Skeletal muscle tissue (tissue), 4 donors: ENCODE measurements around the gene DLGAP1. TPM values are rescaled to one million over a fixed set of nuclear protein-coding genes. Genes with fewer than 3 reads are reported as not detected.

Experiments used
- H3K27ac ChIP-seq: one replicate; pipeline ENCODE4 v1.7.0; 2013; ENCODE audit warnings: mild to moderate bottlenecking, low read depth, low read length, inconsistent platforms
- H3K27me3 ChIP-seq, 3 donors: one replicate each; pipeline ENCODE4 v1.7.0; 2013; ENCODE audit warnings: low read length in 3 of 3; ENCODE audit not compliant: control insufficient read depth in 3 of 3, insufficient read depth in 3 of 3
- H3K36me3 ChIP-seq, 3 donors: one replicate each; pipeline ENCODE4 v1.7.0; 2013; ENCODE audit warnings: low read length in 3 of 3; ENCODE audit not compliant: control insufficient read depth in 3 of 3, insufficient read depth in 3 of 3
- H3K4me1 ChIP-seq, 3 donors: one replicate each; pipeline ENCODE4 v1.7.0; 2013; ENCODE audit warnings: low read length in 3 of 3, mild to moderate bottlenecking in 3 of 3; ENCODE audit not compliant: control insufficient read depth in 3 of 3, insufficient read depth in 3 of 3
- H3K4me3 ChIP-seq, 3 donors: one replicate each; pipeline ENCODE4 v1.7.0; 2013; ENCODE audit warnings: low read length in 3 of 3
- H3K9ac ChIP-seq, 3 donors: one replicate each; pipeline ENCODE4 v1.7.0; 2013; ENCODE audit warnings: low read length in 3 of 3, mild to moderate bottlenecking in 3 of 3, moderate library complexity in 2 of 3, low read depth in 1 of 3
- H3K9me3 ChIP-seq, 3 donors: one replicate each; pipeline ENCODE4 v1.7.0; 2013; ENCODE audit warnings: low read length in 3 of 3; ENCODE audit not compliant: control insufficient read depth in 3 of 3
- total RNA-seq: library from RNA; depleted of rRNA; stranded (reverse); fragments of >200 nt; gene quantifications from one replicate; pipeline ENCODE4 v1.2.3, GENCODE V29; 2014
- donor health status: Osteomylitis.

Gene DLGAP1
- total RNA-seq, 1 donor from 2014 or later: 0.52 TPM

- Histone ChIP-seq H3K4me3 (no peak overlapping the region), H3K9ac (no peak overlapping the region), H3K27ac (no peak overlapping the region), H3K36me3 (no peaks in the 10 kb centered on the region), H3K4me1 (no peaks in the 10 kb centered on the region), H3K27me3 (no peaks in the 10 kb centered on the region), H3K9me3 (no peaks in the 10 kb centered on the region)
Observed at GRCh38 chr18:3873698-3874097, 581.4 kb downstream of the DLGAP1 start.

GRCh38 chr18:3873211-3873610 lies 581.9 kb downstream of the DLGAP1 start:
- H3K4me3 ChIP-seq: no peak overlapping the region
- no peaks in the 10 kb centered on the region for H3K4me1 ChIP-seq
- H3K9me3 ChIP-seq: no peaks in the 10 kb centered on the region
- H3K27me3 ChIP-seq: no peaks in the 10 kb centered on the region
- no peak overlapping the region for H3K9ac ChIP-seq
- no peak overlapping the region for H3K27ac ChIP-seq
- no peaks in the 10 kb centered on the region for H3K36me3 ChIP-seq

- Histone ChIP-seq H3K27ac (no peak overlapping the region), H3K4me3 (no peak overlapping the region), H3K27me3 (no peaks in the 10 kb centered on the region), H3K9ac (no peak overlapping the region), H3K36me3 (no peaks in the 10 kb centered on the region), H3K9me3 (no peaks in the 10 kb centered on the region), H3K4me1 (no peaks in the 10 kb centered on the region)
Observed at GRCh38 chr18:3872641-3873040, 582.5 kb downstream of the DLGAP1 start.

GRCh38 chr18:3871687-3872086 lies 583.4 kb downstream of the DLGAP1 start:
- H3K4me1 ChIP-seq: no peaks in the 10 kb centered on the region
- no peaks in the 10 kb centered on the region for H3K36me3 ChIP-seq
- H3K27me3 ChIP-seq: no peaks in the 10 kb centered on the region
- H3K27ac ChIP-seq: no peak overlapping the region
- H3K4me3 ChIP-seq: no peak overlapping the region
- H3K9ac ChIP-seq: no peak overlapping the region
- no peaks in the 10 kb centered on the region for H3K9me3 ChIP-seq

- no peak overlapping the region for H3K9ac ChIP-seq
- no peaks in the 10 kb centered on the region for H3K27me3 ChIP-seq
- no peak overlapping the region for H3K4me3 ChIP-seq
- no peaks in the 10 kb centered on the region for H3K36me3 ChIP-seq
- no peak overlapping the region for H3K27ac ChIP-seq
- H3K9me3 ChIP-seq: no peaks in the 10 kb centered on the region
- H3K4me1 ChIP-seq: no peaks in the 10 kb centered on the region
Observed at GRCh38 chr18:3870914-3871313, 584.2 kb downstream of the DLGAP1 start.

- H3K27me3 ChIP-seq: no peaks in the 10 kb centered on the region
- H3K9ac ChIP-seq: no peak overlapping the region
- H3K9me3 ChIP-seq: no peaks in the 10 kb centered on the region
- no peak overlapping the region for H3K27ac ChIP-seq
- no peaks in the 10 kb centered on the region for H3K36me3 ChIP-seq
- H3K4me1 ChIP-seq: no peaks in the 10 kb centered on the region
- H3K4me3 ChIP-seq: no peak overlapping the region
Observed at GRCh38 chr18:3869848-3870247, 585.3 kb downstream of the DLGAP1 start.

- H3K4me1 ChIP-seq: no peaks in the 10 kb centered on the region
- no peak overlapping the region for H3K9ac ChIP-seq
- no peaks in the 10 kb centered on the region for H3K9me3 ChIP-seq
- H3K4me3 ChIP-seq: no peak overlapping the region
- H3K36me3 ChIP-seq: no peaks in the 10 kb centered on the region
- no peaks in the 10 kb centered on the region for H3K27me3 ChIP-seq
- H3K27ac ChIP-seq: no peak overlapping the region
Observed at GRCh38 chr18:3867864-3868311, 587.2 kb downstream of the DLGAP1 start.

GRCh38 chr18:3867236-3867635 lies 587.9 kb downstream of the DLGAP1 start:
- H3K4me1 ChIP-seq: no peaks in the 10 kb centered on the region
- no peaks in the 10 kb centered on the region for H3K9me3 ChIP-seq
- H3K27ac ChIP-seq: no peak overlapping the region
- no peak overlapping the region for H3K9ac ChIP-seq
- no peaks in the 10 kb centered on the region for H3K27me3 ChIP-seq
- H3K4me3 ChIP-seq: no peak overlapping the region
- no peaks in the 10 kb centered on the region for H3K36me3 ChIP-seq

- no peak overlapping the region for H3K27ac ChIP-seq
- H3K4me1 ChIP-seq: no peaks in the 10 kb centered on the region
- H3K36me3 ChIP-seq: no peaks in the 10 kb centered on the region
- H3K9me3 ChIP-seq: no peaks in the 10 kb centered on the region
- no peaks in the 10 kb centered on the region for H3K27me3 ChIP-seq
- no peak overlapping the region for H3K4me3 ChIP-seq
- H3K9ac ChIP-seq: no peak overlapping the region
Observed at GRCh38 chr18:3864669-3865298, 590.3 kb downstream of the DLGAP1 start.

GRCh38 chr18:3863593-3863992 lies 591.5 kb downstream of the DLGAP1 start:
- H3K9me3 ChIP-seq: no peaks in the 10 kb centered on the region
- no peaks in the 10 kb centered on the region for H3K4me1 ChIP-seq

More at GRCh38 chr18:3863593-3863992, 591.5 kb downstream of the DLGAP1 start:
- Histone ChIP-seq H3K36me3 (no peaks in the 10 kb centered on the region), H3K27me3 (no peaks in the 10 kb centered on the region), H3K4me3 (no peak overlapping the region), H3K27ac (no peak overlapping the region), H3K9ac (no peak overlapping the region)
